AG04450 (cell line): Measurements from ENCODE around the gene HYDIN. TPM values are rescaled to one million over a fixed set of nuclear protein-coding genes. Genes with fewer than 3 reads are reported as not detected.

Experiments
- CTCF ChIA-PET: fragments of 300-600, 350-600 bp; formaldehyde crosslinking; extraction: SDS; loops from one replicate; lab custom pipeline; 2022; ENCODE audit warnings: antibody characterized with exemption, inconsistent platforms; lab: Charles Lee
- POLR2A ChIA-PET: fragments of 350-600 bp; formaldehyde crosslinking; extraction: SDS; loops from one replicate; lab custom pipeline; 2021; ENCODE audit warnings: antibody characterized with exemption, inconsistent platforms; lab: Yijun Ruan, JAX
- DNase-seq: peaks from one replicate; pipeline ENCODE4 v3.0.0-alpha.2; 2011; ENCODE audit warnings: low read depth, low spot score
- H3K27ac ChIP-seq: one replicate; pipeline ENCODE4 v1.5.1; 2012; ENCODE audit warnings: low read depth, low read length, control low read depth
- H3K27me3 ChIP-seq: one replicate; pipeline ENCODE4 v1.6.0; 2012; ENCODE audit warnings: low read length; ENCODE audit not compliant: control insufficient read depth, insufficient read depth
- H3K4me3 ChIP-seq: 2 replicates; pipeline ENCODE4 v1.5.1; 2011; ENCODE audit warnings: mild to moderate bottlenecking, low read depth, low read length, control low read depth
- H3K9me3 ChIP-seq: 2 replicates; pipeline ENCODE4 v1.5.1; 2012; ENCODE audit warnings: low read length; ENCODE audit not compliant: control insufficient read depth, insufficient read depth
- polyA plus RNA-seq: library from polyadenylated mRNA; depleted of rRNA; stranded (reverse); fragments of >200 nt; gene quantifications from 2 replicates; pipeline ENCODE4 v1.2.3, GENCODE V29; 2011
- TF ChIP-seq, protein P1 (sequence below): IDR thresholded peaks from 2 replicates; pipeline ENCODE4 v1.5.1; 2011; ENCODE audit warnings: low read depth, low read length, control low read depth, inconsistent platforms

Gene HYDIN
- polyA plus RNA-seq, 1 experiment, result 0.95 TPM

DNA sequence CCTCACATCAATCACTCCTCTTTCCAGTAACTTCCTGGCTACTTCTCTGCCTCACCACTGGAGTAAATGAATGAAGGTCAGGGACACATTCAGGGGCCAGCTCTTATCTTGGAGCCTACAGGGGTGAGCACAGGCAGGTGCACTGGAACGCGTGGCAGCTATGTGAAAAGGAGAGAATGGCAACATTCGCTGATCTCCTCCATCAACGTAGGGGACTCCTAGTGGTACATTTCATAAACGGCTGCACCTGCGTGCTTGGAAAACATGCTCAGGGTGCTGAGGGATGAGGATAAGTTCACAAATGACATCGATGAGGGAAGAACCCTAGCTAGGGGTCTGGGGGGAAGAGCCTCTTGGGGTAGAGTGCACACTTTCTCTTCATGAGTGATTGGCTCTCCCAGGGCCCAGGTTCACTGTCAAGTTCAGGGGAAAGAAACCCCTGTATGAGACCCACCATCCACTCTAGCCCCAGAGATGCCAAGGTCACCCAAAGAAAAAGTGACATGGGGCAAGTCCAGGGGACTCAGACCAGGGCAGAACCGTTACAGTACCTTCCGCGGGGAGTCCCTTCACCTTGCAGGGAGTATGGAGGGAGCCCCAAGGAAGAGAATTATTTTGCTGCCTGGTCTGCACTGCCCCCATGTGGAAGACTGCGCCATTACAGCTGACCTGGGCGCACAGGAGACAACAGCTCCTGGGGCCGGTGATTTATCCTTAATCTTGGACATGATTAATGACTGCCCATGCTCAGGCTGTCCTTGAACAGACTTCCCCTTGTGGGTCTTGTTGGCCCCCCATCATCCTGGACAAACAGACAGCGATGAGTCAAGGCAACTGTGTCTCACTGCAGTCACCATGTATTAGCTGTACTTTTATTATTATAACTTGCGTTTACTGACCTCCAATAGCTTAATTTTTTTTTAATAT is 459.6 kb downstream of the HYDIN start:
- ChIA-PET POLR2A (interaction anchor here (0.7 to 2.0 kb wide), 5 partner anchors 10 to 511 kb away, joined by 3 to 8 read pairs (median 3); no protein-coding TSS in a partner anchor), CTCF (interaction anchor here (0.7 to 4.1 kb wide), 42 partner anchors 9 to 332 kb away, joined by 3 to 68 read pairs (median 5); partner anchors contain the start of genes MTSS2, ST3GAL2 and VAC14)
- Histone ChIP-seq H3K27ac (no peak overlapping the region), H3K9me3 (no peaks in the 10 kb centered on the region), H3K4me3 (no peak overlapping the region), H3K27me3 (no peaks in the 10 kb centered on the region)
- no peak for DNase-seq
- TF ChIP-seq, protein P1, sequence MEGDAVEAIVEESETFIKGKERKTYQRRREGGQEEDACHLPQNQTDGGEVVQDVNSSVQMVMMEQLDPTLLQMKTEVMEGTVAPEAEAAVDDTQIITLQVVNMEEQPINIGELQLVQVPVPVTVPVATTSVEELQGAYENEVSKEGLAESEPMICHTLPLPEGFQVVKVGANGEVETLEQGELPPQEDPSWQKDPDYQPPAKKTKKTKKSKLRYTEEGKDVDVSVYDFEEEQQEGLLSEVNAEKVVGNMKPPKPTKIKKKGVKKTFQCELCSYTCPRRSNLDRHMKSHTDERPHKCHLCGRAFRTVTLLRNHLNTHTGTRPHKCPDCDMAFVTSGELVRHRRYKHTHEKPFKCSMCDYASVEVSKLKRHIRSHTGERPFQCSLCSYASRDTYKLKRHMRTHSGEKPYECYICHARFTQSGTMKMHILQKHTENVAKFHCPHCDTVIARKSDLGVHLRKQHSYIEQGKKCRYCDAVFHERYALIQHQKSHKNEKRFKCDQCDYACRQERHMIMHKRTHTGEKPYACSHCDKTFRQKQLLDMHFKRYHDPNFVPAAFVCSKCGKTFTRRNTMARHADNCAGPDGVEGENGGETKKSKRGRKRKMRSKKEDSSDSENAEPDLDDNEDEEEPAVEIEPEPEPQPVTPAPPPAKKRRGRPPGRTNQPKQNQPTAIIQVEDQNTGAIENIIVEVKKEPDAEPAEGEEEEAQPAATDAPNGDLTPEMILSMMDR, result peak; percentile 97

DNA sequence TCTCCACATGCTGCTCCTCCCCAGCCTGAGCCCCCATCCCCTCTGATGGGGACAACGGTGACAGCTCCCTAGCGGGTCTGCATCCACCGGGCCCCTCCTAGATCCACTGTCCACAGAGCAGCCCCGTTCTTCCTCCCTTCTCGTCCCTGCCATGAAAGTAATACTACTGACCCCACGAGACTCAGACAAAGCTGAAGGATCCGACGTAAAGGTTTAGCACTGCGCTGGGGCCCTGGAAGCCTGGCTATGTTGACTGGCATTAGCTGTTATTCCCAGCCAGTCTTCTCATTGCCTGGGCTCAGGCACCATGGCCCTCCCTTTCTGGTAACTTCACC is 460.3 kb downstream of the HYDIN start:
- CTCF ChIA-PET, result interaction anchor here (0.5 to 4.1 kb wide), 28 partner anchors 9 to 332 kb away, joined by 3 to 68 read pairs (median 7); partner anchors contain the start of genes MTSS2 and ST3GAL2

DNA sequence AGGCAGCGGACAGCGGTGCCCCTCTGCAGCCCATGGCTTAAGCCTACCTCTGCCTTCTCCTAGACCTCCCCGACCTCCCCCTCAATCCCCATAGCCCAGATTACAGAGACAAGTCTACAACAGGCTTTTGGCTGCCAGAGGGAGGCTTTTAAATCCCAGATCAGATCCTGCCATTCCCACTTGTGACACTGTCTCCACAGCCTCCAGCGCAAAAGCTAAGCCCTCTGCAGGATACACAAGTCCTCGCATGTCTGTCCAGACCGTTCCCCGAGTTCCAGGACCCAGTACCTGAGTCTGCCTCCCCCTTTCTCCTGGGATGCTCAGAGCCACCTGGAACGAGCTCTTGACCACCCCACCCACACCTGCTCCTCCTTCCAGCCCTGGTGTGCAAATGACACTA is 460.8 kb downstream of the HYDIN start:
- ChIA-PET CTCF (interaction anchor here (0.5 to 4.1 kb wide), 20 partner anchors 10 to 278 kb away, joined by 3 to 68 read pairs (median 11); partner anchors contain the start of gene MTSS2), POLR2A (interaction anchor here (2.0 kb wide), 1 partner anchor 9 kb away, joined by 8 read pairs; no protein-coding TSS in a partner anchor)
- no peaks in the 10 kb centered on the region for H3K9me3 ChIP-seq
- DNase-seq, result no peak
- H3K27me3 ChIP-seq, result no peaks in the 10 kb centered on the region
- TF ChIP-seq, protein P1, result no peak
- no peak overlapping the region for H3K27ac ChIP-seq
- H3K4me3 ChIP-seq, result no peak overlapping the region

More for the DNA sequence above, 460.3 kb downstream of the HYDIN start:
- Histone ChIP-seq H3K4me3 (no peak overlapping the region), H3K9me3 (no peaks in the 10 kb centered on the region), H3K27ac (no peak overlapping the region), H3K27me3 (no peaks in the 10 kb centered on the region)
- TF ChIP-seq, protein P1, result no peak
- no peak for DNase-seq
- POLR2A ChIA-PET, result interaction anchor here (2.0 kb wide), 1 partner anchor 10 kb away, joined by 8 read pairs; no protein-coding TSS in a partner anchor

DNA sequence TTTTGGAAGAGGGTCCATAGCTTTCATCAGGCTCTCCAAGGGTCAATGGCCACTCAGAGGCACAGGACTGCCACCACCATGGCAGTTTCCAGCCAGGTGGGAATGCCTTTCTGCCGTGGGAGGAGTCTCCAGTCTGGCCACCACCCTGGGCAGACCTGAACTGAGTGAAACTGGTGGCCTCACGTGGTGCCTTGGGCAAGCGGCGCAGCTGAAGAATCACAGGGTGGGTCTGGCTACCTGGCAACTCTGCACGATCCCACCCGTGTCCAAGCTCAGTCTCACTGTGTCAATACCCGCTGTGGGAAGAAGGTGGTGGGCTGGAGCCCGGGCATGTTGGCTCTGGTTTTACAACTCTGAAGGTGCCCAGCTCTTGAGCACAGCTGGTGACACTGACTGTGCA is 461.4 kb downstream of the HYDIN start:
- ChIA-PET POLR2A (interaction anchor here (0.6 kb wide), 1 partner anchor 18 kb away, joined by 3 read pairs; no protein-coding TSS in a partner anchor), CTCF (interaction anchor here (0.8 to 4.1 kb wide), 6 partner anchors 10 to 115 kb away, joined by 3 to 68 read pairs (median 15); no protein-coding TSS in a partner anchor)
- no peak for DNase-seq
- Histone ChIP-seq H3K9me3 (no peaks in the 10 kb centered on the region), H3K27me3 (no peaks in the 10 kb centered on the region), H3K4me3 (no peak overlapping the region), H3K27ac (no peak overlapping the region)
- TF ChIP-seq, protein P1, result no peak
